H1 (cell line): ENCODE data around the gene SLC25A22. TPM values are rescaled to one million over a fixed set of nuclear protein-coding genes. Genes with fewer than 3 reads are reported as not detected.

Source experiments
- polyA plus RNA-seq, 7 experiments: library from polyadenylated mRNA; depleted of rRNA in 3 of 7; stranded (reverse) in 5 of 7; unstranded in 2 of 7; fragments of >200 nt in 5 of 7; fragments of 200-250 nt in 2 of 7; gene quantifications; 1 replicate in 5 of 7; 2 replicates in 1 of 7; 4 replicates in 1 of 7; pipeline versions ENCODE4 v1.2.1 to v1.2.3, GENCODE V29; 2011 to 2013; ENCODE audit warnings: missing spikeins in 2 of 7, mixed read lengths in 2 of 7
- small RNA-seq: library from polyadenylated mRNA; stranded (forward); fragments of <200 nt; extraction: miRNeasy Mini kit (QIAGEN cat#:217004); gene quantifications from one replicate; pipeline ENCODE3, GENCODE V24; 2013; ENCODE audit not compliant: insufficient read depth
- total RNA-seq: library from RNA; stranded (reverse); fragmentation: NEBNext Ultra II Directional; extraction: Animal tissue kit (Norgen Biotek cat#: 25700); gene quantifications from 2 replicates; pipeline ENCODE4 v1.2.1, GENCODE V29; 2021

SLC25A22 gene
- total and polyA plus RNA-seq, 2 of the 8 experiments (the other 6 are each of a cell fraction or from before 2014, with no cell fraction given): 31.5 to 48.0 TPM

Small RNAs within 50 kb of the gene (small RNA-seq; reads per million reads assigned to genes)
- not detected for gene SNORA52

Other genes with a start within 250 kb of the SLC25A22 start
- 2.6 and 3.1 TPM in 2 replicates for gene LMNTD2, start 237.5 kb downstream of the SLC25A22 start, total RNA-seq
- gene LMNTD2, start 237.5 kb downstream of the SLC25A22 start, polyA plus RNA-seq (2011; rRNA removed): 1.6 and 3.6 TPM in 2 replicates
- gene RASSF7, start 237.3 kb downstream of the SLC25A22 start, total RNA-seq: 20.6 and 22.3 TPM in 2 replicates
- gene RASSF7, start 237.3 kb downstream of the SLC25A22 start, polyA plus RNA-seq (2011; rRNA removed): 43.9 and 60.6 TPM in 2 replicates
- 37.3 and 39.8 TPM in 2 replicates for gene PHRF1, start 221.8 kb downstream of the SLC25A22 start, total RNA-seq
- 13.4 and 21.8 TPM in 2 replicates for gene PHRF1, start 221.8 kb downstream of the SLC25A22 start, polyA plus RNA-seq (2011; rRNA removed)
- gene IRF7, start 182.3 kb downstream of the SLC25A22 start, total RNA-seq: 9.4 and 9.6 TPM in 2 replicates
- 9.1 and 12.8 TPM in 2 replicates for gene IRF7, start 182.3 kb downstream of the SLC25A22 start, polyA plus RNA-seq (2011; rRNA removed)
- 0.11 TPM in 1 of 2 replicates, not detected in the other for gene CDHR5, start 173.3 kb downstream of the SLC25A22 start, total RNA-seq
- gene CDHR5, start 173.3 kb downstream of the SLC25A22 start, polyA plus RNA-seq (2011; rRNA removed): 0.02 TPM in 1 of 2 replicates, not detected in the other
- gene SCT, start 171.1 kb downstream of the SLC25A22 start, total RNA-seq: 2.0 and 2.2 TPM in 2 replicates
- 1.7 and 3.7 TPM in 2 replicates for gene SCT, start 171.1 kb downstream of the SLC25A22 start, polyA plus RNA-seq (2011; rRNA removed)
- gene DRD4, start 161.0 kb downstream of the SLC25A22 start, total RNA-seq: 3.3 and 3.4 TPM in 2 replicates
- 4.9 and 9.7 TPM in 2 replicates for gene DRD4, start 161.0 kb downstream of the SLC25A22 start, polyA plus RNA-seq (2011; rRNA removed)
- 53.7 and 58.4 TPM in 2 replicates for gene DEAF1, start 103.1 kb downstream of the SLC25A22 start, total RNA-seq
- gene DEAF1, start 103.1 kb downstream of the SLC25A22 start, polyA plus RNA-seq (2011; rRNA removed): 47.3 and 64.7 TPM in 2 replicates
- 7.3 and 8.0 TPM in 2 replicates for gene TMEM80, start 102.5 kb downstream of the SLC25A22 start, total RNA-seq
- 16.3 and 21.4 TPM in 2 replicates for gene TMEM80, start 102.5 kb downstream of the SLC25A22 start, polyA plus RNA-seq (2011; rRNA removed)
- 38.5 and 44.3 TPM in 2 replicates for gene EPS8L2, start 92.0 kb downstream of the SLC25A22 start, total RNA-seq
- 57.0 and 65.3 TPM in 2 replicates for gene EPS8L2, start 92.0 kb downstream of the SLC25A22 start, polyA plus RNA-seq (2011; rRNA removed)
- gene TALDO1, start 50.8 kb downstream of the SLC25A22 start, total RNA-seq: 302 and 308 TPM in 2 replicates
- 265 and 293 TPM in 2 replicates for gene TALDO1, start 50.8 kb downstream of the SLC25A22 start, polyA plus RNA-seq (2011; rRNA removed)
- gene GATD1, start 20.8 kb downstream of the SLC25A22 start, total RNA-seq: 47.5 and 54.9 TPM in 2 replicates
- 54.8 and 101 TPM in 2 replicates for gene GATD1, start 20.8 kb downstream of the SLC25A22 start, polyA plus RNA-seq (2011; rRNA removed)
- gene CEND1, start 8.2 kb downstream of the SLC25A22 start, total RNA-seq: 5.0 and 5.7 TPM in 2 replicates
- 0.82 and 1.3 TPM in 2 replicates for gene CEND1, start 8.2 kb downstream of the SLC25A22 start, polyA plus RNA-seq (2011; rRNA removed)
- gene PIDD1, start 7.0 kb upstream of the SLC25A22 start, total RNA-seq: 18.9 and 24.9 TPM in 2 replicates
- 26.1 and 51.4 TPM in 2 replicates for gene PIDD1, start 7.0 kb upstream of the SLC25A22 start, polyA plus RNA-seq (2011; rRNA removed)
- 2,084 and 2,106 TPM in 2 replicates for gene RPLP2, start 11.7 kb upstream of the SLC25A22 start, total RNA-seq
- 1,789 and 2,639 TPM in 2 replicates for gene RPLP2, start 11.7 kb upstream of the SLC25A22 start, polyA plus RNA-seq (2011; rRNA removed)
- 62.1 and 62.2 TPM in 2 replicates for gene PNPLA2, start 20.6 kb upstream of the SLC25A22 start, total RNA-seq
- 30.9 and 63.7 TPM in 2 replicates for gene PNPLA2, start 20.6 kb upstream of the SLC25A22 start, polyA plus RNA-seq (2011; rRNA removed)
- 26.4 and 29.3 TPM in 2 replicates for gene CRACR2B, start 29.6 kb upstream of the SLC25A22 start, total RNA-seq
- 18.2 and 34.9 TPM in 2 replicates for gene CRACR2B, start 29.6 kb upstream of the SLC25A22 start, polyA plus RNA-seq (2011; rRNA removed)
- 93.4 and 101 TPM in 2 replicates for gene CD151, start 34.7 kb upstream of the SLC25A22 start, total RNA-seq
- 212 and 257 TPM in 2 replicates for gene CD151, start 34.7 kb upstream of the SLC25A22 start, polyA plus RNA-seq (2011; rRNA removed)
- 151 and 167 TPM in 2 replicates for gene POLR2L, start 44.2 kb upstream of the SLC25A22 start, total RNA-seq
- gene POLR2L, start 44.2 kb upstream of the SLC25A22 start, polyA plus RNA-seq (2011; rRNA removed): 140 and 142 TPM in 2 replicates
- 74.1 and 75.8 TPM in 2 replicates for gene TSPAN4, start 44.6 kb upstream of the SLC25A22 start, total RNA-seq
- gene TSPAN4, start 44.6 kb upstream of the SLC25A22 start, polyA plus RNA-seq (2011; rRNA removed): 145 and 217 TPM in 2 replicates
- 78.9 and 81.2 TPM in 2 replicates for gene CHID1, start 112.5 kb upstream of the SLC25A22 start, total RNA-seq
- gene CHID1, start 112.5 kb upstream of the SLC25A22 start, polyA plus RNA-seq (2011; rRNA removed): 88.5 and 114 TPM in 2 replicates
- 50.0 and 56.3 TPM in 2 replicates for gene AP2A2, start 127.6 kb upstream of the SLC25A22 start, total RNA-seq
- 65.0 and 70.0 TPM in 2 replicates for gene AP2A2, start 127.6 kb upstream of the SLC25A22 start, polyA plus RNA-seq (2011; rRNA removed)
- not detected in 2 replicates for gene MUC6, start 238.4 kb upstream of the SLC25A22 start, total RNA-seq
- 0.09 TPM in 1 of 2 replicates, not detected in the other for gene MUC6, start 238.4 kb upstream of the SLC25A22 start, polyA plus RNA-seq (2011; rRNA removed)